Measurements from ENCODE around the gene ZNF559.

- no peak for TF ChIP-seq USF2 (IDR thresholded peaks at IDR 0.05)
- no peak for TF ChIP-seq CTCF (IDR thresholded peaks at IDR 0.05)
- no peak for TF ChIP-seq CHD2 (IDR thresholded peaks at IDR 0.05; ENCODE audit: low read length, partially characterized antibody)
- TF ChIP-seq CEBPB (IDR thresholded peaks at IDR 0.05), result no peak
- no peak for TF ChIP-seq TP53 (CRISPR knock-in tag; IDR thresholded peaks at IDR 0.05)
- TF ChIP-seq EHMT2 (IDR thresholded peaks at IDR 0.05; ENCODE audit: low read depth), result no peak
- no peak for TF ChIP-seq POLR2A (IDR thresholded peaks at IDR 0.05; ENCODE audit: low read length)
- TF ChIP-seq SMC3 (IDR thresholded peaks at IDR 0.05), result no peak
- no peak for TF ChIP-seq REST (IDR thresholded peaks at IDR 0.05)
- TF ChIP-seq JUNB (IDR thresholded peaks at IDR 0.05), result no peak
Measured at GRCh38 chr19:9323557-9323918, 441 bp upstream of the ZNF559 start.
